H7 (cell line): ENCODE measurements around the gene SHC2. TPM values are rescaled to one million over a fixed set of nuclear protein-coding genes. Genes with fewer than 3 reads are reported as not detected.
"Not testable (repeated sequence)": the region's sequence is repeated elsewhere in the genome, so short reads cannot be mapped to it uniquely, and the experiment has no call there.

ENCODE experiments used
- DNase-seq: peaks from one replicate; pipeline ENCODE4 v3.0.0; 2012
- H3K27me3 ChIP-seq: 2 replicates; pipeline ENCODE4 v1.6.0; 2011; ENCODE audit warnings: mild to moderate bottlenecking, low read length; ENCODE audit not compliant: control insufficient read depth, insufficient read depth
- H3K36me3 ChIP-seq: replicated peaks from 2 replicates; pipeline ENCODE4 v1.5.1; 2011; ENCODE audit warnings: low read length; ENCODE audit not compliant: control insufficient read depth, insufficient read depth
- H3K4me3 ChIP-seq: 2 replicates; pipeline ENCODE4 v1.5.1; 2011; ENCODE audit warnings: low read depth, mild to moderate bottlenecking, control low read depth, low read length, moderate library complexity; ENCODE audit not compliant: insufficient read depth
- total RNA-seq: library from RNA; depleted of rRNA; stranded (reverse); fragments of >200 nt; shearing (Covaris generic); gene quantifications from 2 replicates; pipeline ENCODE4 v1.2.3, GENCODE V29; 2014

SHC2 gene
- total RNA-seq, 1 experiment from 2014 or later: 5.3 TPM

GRCh38 chr19:436413-436950 lies 24.4 kb downstream of the SHC2 start:
- Histone ChIP-seq H3K27me3 (no peaks in the 10 kb centered on the region), H3K4me3 (no peak overlapping the region), H3K36me3 (peaks cover 2% of the 10 kb centered on the region)
- no peak for DNase-seq

GRCh38 chr19:435707-436412 lies 25.0 kb downstream of the SHC2 start:
- no peak overlapping the region for H3K4me3 ChIP-seq
- no peak for DNase-seq
- no peaks in the 10 kb centered on the region for H3K27me3 ChIP-seq
- peaks cover 2% of the 10 kb centered on the region for H3K36me3 ChIP-seq

- no peaks in the 10 kb centered on the region for H3K27me3 ChIP-seq
- H3K4me3 ChIP-seq: no peak overlapping the region
- peaks cover 2% of the 10 kb centered on the region for H3K36me3 ChIP-seq
- no peak for DNase-seq
Measured at GRCh38 chr19:435056-435706, 25.7 kb downstream of the SHC2 start.

- peaks cover 2% of the 10 kb centered on the region for H3K36me3 ChIP-seq
Measured at GRCh38 chr19:434152-434960, 26.5 kb downstream of the SHC2 start.

GRCh38 chr19:430701-431100 lies 30.1 kb downstream of the SHC2 start:
- H3K36me3 ChIP-seq: peaks cover 2% of the 10 kb centered on the region
- H3K27me3 ChIP-seq: no peaks in the 10 kb centered on the region
- H3K4me3 ChIP-seq: no peak overlapping the region
- no peak for DNase-seq

More at GRCh38 chr19:434152-434960, 26.5 kb downstream of the SHC2 start:
- no peak for DNase-seq
- Histone ChIP-seq H3K4me3 (no peak overlapping the region), H3K27me3 (no peaks in the 10 kb centered on the region)

- Histone ChIP-seq H3K4me3 (no peak overlapping the region), H3K27me3 (no peaks in the 10 kb centered on the region), H3K36me3 (no peaks in the 10 kb centered on the region)
- DNase-seq: no peak
Measured at GRCh38 chr19:428149-428548, 32.7 kb downstream of the SHC2 start.

- not testable (repeated sequence) for H3K36me3 ChIP-seq, H3K27me3 ChIP-seq, H3K4me3 ChIP-seq, DNase-seq
Measured at GRCh38 chr19:427675-428074, 33.2 kb downstream of the SHC2 start.

GRCh38 chr19:426725-427445 lies 33.9 kb downstream of the SHC2 start:
- Histone ChIP-seq H3K36me3 (no peaks in the 10 kb centered on the region), H3K27me3 (no peaks in the 10 kb centered on the region), H3K4me3 (no peak overlapping the region)
- DNase-seq: peak; percentile 83

- H3K27me3 ChIP-seq: no peaks in the 10 kb centered on the region
- no peak for DNase-seq
- no peaks in the 10 kb centered on the region for H3K36me3 ChIP-seq
- no peak overlapping the region for H3K4me3 ChIP-seq
Measured at GRCh38 chr19:425056-425455, 35.8 kb downstream of the SHC2 start.

GRCh38 chr19:424546-424945 lies 36.3 kb downstream of the SHC2 start:
- no peak overlapping the region for H3K4me3 ChIP-seq
- no peaks in the 10 kb centered on the region for H3K36me3 ChIP-seq
- DNase-seq: no peak
- H3K27me3 ChIP-seq: no peaks in the 10 kb centered on the region

- DNase-seq: no peak
- Histone ChIP-seq H3K27me3 (no peaks in the 10 kb centered on the region), H3K36me3 (no peaks in the 10 kb centered on the region), H3K4me3 (no peak overlapping the region)
Measured at GRCh38 chr19:423691-424466, 37.0 kb downstream of the SHC2 start.

- H3K36me3 ChIP-seq, H3K4me3 ChIP-seq, H3K27me3 ChIP-seq: not testable (repeated sequence)
- peak; percentile 76 for DNase-seq
Measured at GRCh38 chr19:422917-423226, 38.0 kb downstream of the SHC2 start.

- no peaks in the 10 kb centered on the region for H3K27me3 ChIP-seq
- H3K36me3 ChIP-seq: no peaks in the 10 kb centered on the region
- no peak for DNase-seq
- H3K4me3 ChIP-seq: no peak overlapping the region
Measured at GRCh38 chr19:422213-422916, 38.5 kb downstream of the SHC2 start.
